Ovary (tissue), 10 donors: ENCODE results near the gene SULT1C2. TPM values are rescaled to one million over a fixed set of nuclear protein-coding genes. Genes with fewer than 3 reads are reported as not detected.

ENCODE experiments used
- DNase-seq, 5 donors: peaks; one replicate each; pipeline ENCODE4 v3.0.0-alpha.2; 2019 to 2020
- H3K27ac ChIP-seq, 2 donors: fragments of 200-600 bp; one replicate each; pipeline versions ENCODE4 v1.5.1 to v1.8.0; 2019 to 2022
- H3K27me3 ChIP-seq: fragments of 200-600 bp; one replicate; pipeline ENCODE4 v1.8.0; 2022
- H3K36me3 ChIP-seq: fragments of 200-600 bp; sonication (generic); one replicate; pipeline ENCODE4 v1.5.1; 2019
- H3K4me1 ChIP-seq: one replicate; pipeline ENCODE4 v1.8.1; 2013; ENCODE audit warnings: mild to moderate bottlenecking, moderate library complexity; ENCODE audit not compliant: insufficient read depth
- H3K4me3 ChIP-seq: fragments of 200-600 bp; sonication (generic); one replicate; pipeline ENCODE4 v1.5.1; 2017
- H3K9me3 ChIP-seq, 2 donors: fragments of 200-600 bp in 1 of 2; sonication (generic) in 1 of 2; one replicate each; pipeline versions ENCODE4 v1.5.1 to v1.8.1; 2013 to 2019; ENCODE audit warnings: mild to moderate bottlenecking in 1 of 2, moderate library complexity in 1 of 2
- EP300 ChIP-seq: sonication (generic); formaldehyde crosslinking; IDR thresholded peaks from one replicate; pipeline ENCODE4 v1.6.1; 2017; ENCODE audit warnings: antibody characterized with exemption
- POLR2A ChIP-seq: fragments of 450-650 bp; IDR thresholded peaks from one replicate; pipeline ENCODE4 v1.6.1; 2017; ENCODE audit warnings: antibody characterized with exemption, mild to moderate bottlenecking, moderate library complexity
- WGBS, 3 donors: extraction: QIAGEN DNeasy Blood & Tissue Kit in 1 of 3; methylation state at CpG; one replicate each; pipeline versions ENCODE4 v1.1.5 to v1.1.7; 2013 to 2017; 5-methylcytosine and 5-hydroxymethylcytosine counted together
- intact Hi-C, 4 donors: fragments of 100-400 bp; cut with DNase I; formaldehyde crosslinking; loops; one replicate each; pipeline versions ENCODE4 v1.11.0 to v1.15.1; 2022 to 2023
- long read RNA-seq, 3 donors: library from polyadenylated mRNA in 2 of 3; unstranded in 2 of 3; transcript quantifications; one replicate each; pipeline ENCODE4 v2.0.0 and lab custom pipeline, GENCODE V29; 2021 to 2026
- polyA plus RNA-seq, 2 donors: library from polyadenylated mRNA; stranded (reverse); fragments of 200-250 nt in 1 of 2; fragments of 350-450 nt in 1 of 2; fragmentation: Illumina TruSeq in 1 of 2; extraction: RNeasy Lipid Tissue Mini Kit (QIAGEN cat#74804) in 1 of 2; gene quantifications; one replicate each; pipeline ENCODE4 v1.2.3, GENCODE V29; 2013 to 2014
- total RNA-seq, 7 donors: library from RNA; depleted of rRNA in 2 of 7; stranded (reverse); fragments of >200 nt in 2 of 7; fragmentation: NEBNext Ultra II Directional in 3 of 7; extraction: Animal tissue kit (Norgen Biotek cat#: 25700) in 3 of 7; gene quantifications; one replicate each; pipeline versions ENCODE4 v1.1.0 to v1.2.4, GENCODE V29; 2016 to 2023
- TF ChIP-seq, protein P1 (sequence below), 3 donors: fragments of 450-650 bp in 2 of 3; fragments of 200-600 bp in 1 of 3; IDR thresholded peaks; one replicate each; pipeline versions ENCODE4 v1.5.1 to v1.8.0; 2016 to 2022; ENCODE audit warnings: antibody characterized with exemption in 3 of 3, mild to moderate bottlenecking in 1 of 3
- donor health status: DM: no; HTN: no; CAD: no; lungs with moderate emphysema.
- donor health status: DM: no; HTN: no; CAD: no.
- donor health status: Bipolar disorder and iron deficiency.
- donor health status: DM: yes; HTN: yes; CAD: no.
- donor health status: DM: no; HTN: no; CAD: no.
- donor health status: DM: yes; HTN: yes; CAD: no.

SULT1C2 gene
- total RNA-seq (1 to 10 TPM in 1 of 7 donors, under 1 TPM in 6; under 0.01 to 3.2 (median 0.40) TPM), polyA plus RNA-seq (1 to 10 TPM in 1 of 2 donors, under 1 TPM in 1; 0.06 to 1.9 TPM)
- long read RNA-seq, donor 1 = 0 reads
- long read RNA-seq, donor 2 = 0 reads
- long read RNA-seq, donor 3, partial matches to known transcripts = 0 of 1 reads
- long read RNA-seq, donor 3, other reads (novel, unspliced or antisense) = 1 of 1 reads

DNA sequence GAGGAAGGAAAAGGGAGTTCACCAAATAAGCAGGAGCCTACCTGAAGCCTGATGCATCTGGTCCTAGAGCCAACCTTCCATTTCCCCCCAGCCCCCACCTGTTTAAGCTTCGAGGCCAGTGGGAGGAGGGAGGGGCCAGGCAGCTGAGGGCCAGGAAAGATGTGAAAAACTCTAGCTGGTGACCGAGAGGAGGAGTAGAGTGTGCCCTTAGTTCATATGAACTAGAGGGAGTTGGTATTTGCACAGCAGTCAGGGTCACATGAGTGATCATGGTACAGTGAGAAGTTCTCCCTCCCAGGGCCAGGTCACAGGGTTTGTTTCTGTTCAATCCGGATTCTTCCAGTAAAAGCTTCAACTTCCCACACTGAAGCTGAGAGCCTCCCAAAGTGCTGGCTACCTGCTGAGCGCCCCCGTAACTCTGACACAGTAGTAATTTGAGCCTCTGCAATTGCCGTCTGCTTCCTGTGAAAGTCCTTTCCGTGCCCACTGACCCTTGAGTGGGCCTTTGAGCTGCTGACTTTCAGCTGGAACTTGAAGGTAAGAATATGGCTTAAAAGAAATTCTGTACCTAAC, at the start of gene SULT1C2:
SULT1C2 (plus strand) TSS at position 362 of the 573 bp plus-strand sequence. CDS start 4,773 bp downstream, outside the sequence.
- no peak within 1 kb of the TSS for H3K4me3 ChIP-seq
- H3K27me3 ChIP-seq = no peaks in the 10 kb centered on the region
- no peak for DNase-seq
- no peaks in the 10 kb centered on the region for H3K4me1 ChIP-seq
- H3K27ac ChIP-seq = no peak within 1 kb of the TSS
- no peaks in the 10 kb centered on the region for H3K9me3 ChIP-seq
- intact Hi-C loops = no loop called here
- 16 to 23% (median 21%) methylated on average over 7 of the region's 7 CpGs for WGBS, 3 donors
- TF ChIP-seq POLR2A = no peak
- no peak for TF ChIP-seq EP300
- TF ChIP-seq, protein P1, sequence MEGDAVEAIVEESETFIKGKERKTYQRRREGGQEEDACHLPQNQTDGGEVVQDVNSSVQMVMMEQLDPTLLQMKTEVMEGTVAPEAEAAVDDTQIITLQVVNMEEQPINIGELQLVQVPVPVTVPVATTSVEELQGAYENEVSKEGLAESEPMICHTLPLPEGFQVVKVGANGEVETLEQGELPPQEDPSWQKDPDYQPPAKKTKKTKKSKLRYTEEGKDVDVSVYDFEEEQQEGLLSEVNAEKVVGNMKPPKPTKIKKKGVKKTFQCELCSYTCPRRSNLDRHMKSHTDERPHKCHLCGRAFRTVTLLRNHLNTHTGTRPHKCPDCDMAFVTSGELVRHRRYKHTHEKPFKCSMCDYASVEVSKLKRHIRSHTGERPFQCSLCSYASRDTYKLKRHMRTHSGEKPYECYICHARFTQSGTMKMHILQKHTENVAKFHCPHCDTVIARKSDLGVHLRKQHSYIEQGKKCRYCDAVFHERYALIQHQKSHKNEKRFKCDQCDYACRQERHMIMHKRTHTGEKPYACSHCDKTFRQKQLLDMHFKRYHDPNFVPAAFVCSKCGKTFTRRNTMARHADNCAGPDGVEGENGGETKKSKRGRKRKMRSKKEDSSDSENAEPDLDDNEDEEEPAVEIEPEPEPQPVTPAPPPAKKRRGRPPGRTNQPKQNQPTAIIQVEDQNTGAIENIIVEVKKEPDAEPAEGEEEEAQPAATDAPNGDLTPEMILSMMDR (IDR thresholded peaks at IDR 0.05) = no peak
- H3K36me3 ChIP-seq = no peaks in the 10 kb centered on the region

DNA sequence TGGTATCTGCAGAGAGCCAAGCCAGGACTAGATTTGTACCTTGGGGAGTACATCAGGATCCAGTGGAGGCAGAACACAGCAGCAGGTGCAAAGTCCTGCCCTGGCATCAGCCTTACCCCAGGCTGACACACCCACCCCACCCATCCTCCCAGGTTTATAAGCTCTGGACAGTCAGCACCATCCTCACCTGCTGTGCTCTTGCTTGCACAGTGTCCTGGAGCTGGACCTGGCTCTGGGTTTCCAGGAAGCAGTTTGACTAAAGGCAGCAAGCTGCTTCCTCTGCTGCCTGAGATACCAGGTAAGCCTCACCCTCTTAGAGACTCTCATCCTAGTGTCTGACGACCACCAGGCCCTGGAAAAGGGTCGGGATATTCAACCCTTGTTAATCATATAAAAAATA, 48.9 kb upstream of the SULT1C2 start, which contains the start of gene SULT1C3:
SULT1C3 (plus strand) TSS at position 183 of the 400 bp plus-strand sequence. CDS start 7,227 bp downstream, outside the sequence.
- 55 to 89% (median 75%) methylated on average over 2 of the region's 2 CpGs for WGBS, 3 donors
- Histone ChIP-seq H3K27me3 (no peaks in the 10 kb centered on the region), H3K27ac (no peak within 1 kb of the TSS), H3K9me3 (no peaks in the 10 kb centered on the region), H3K36me3 (no peaks in the 10 kb centered on the region), H3K4me3 (no peak within 1 kb of the TSS), H3K4me1 (no peaks in the 10 kb centered on the region)
- intact Hi-C loops = no loop called here
- DNase-seq = no peak
- TF ChIP-seq EP300 = no peak

DNA sequence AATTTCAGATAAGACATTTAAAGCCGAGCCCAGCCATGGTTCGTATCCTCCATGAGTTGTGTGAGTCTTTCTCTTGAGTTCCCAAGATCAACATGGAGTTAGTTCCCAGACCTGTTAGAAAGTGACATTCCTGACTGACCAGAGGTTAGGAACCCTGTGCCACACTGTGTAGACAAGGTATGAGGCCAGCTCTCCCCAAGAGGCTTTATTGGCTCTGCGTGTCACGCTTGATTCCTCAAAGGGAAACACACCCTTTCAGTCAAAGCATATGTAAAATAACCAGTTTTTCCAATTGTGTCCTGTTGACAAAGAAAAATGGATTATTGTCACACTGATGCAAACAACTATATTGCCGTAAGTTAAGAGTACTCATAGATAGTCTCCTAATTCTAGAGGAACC, 47.7 kb upstream of the SULT1C2 start:
- Histone ChIP-seq H3K27ac (no peak overlapping the region), H3K4me1 (no peaks in the 10 kb centered on the region), H3K9me3 (no peaks in the 10 kb centered on the region), H3K27me3 (no peaks in the 10 kb centered on the region), H3K36me3 (no peaks in the 10 kb centered on the region), H3K4me3 (no peak overlapping the region)
- TF ChIP-seq EP300 (no peak), POLR2A (no peak)
- TF ChIP-seq, protein P1 (IDR thresholded peaks at IDR 0.05) = no peak
- DNase-seq = no peak
- 91 to 94% (median 93%) methylated on average over 5 of the region's 5 CpGs for WGBS, 3 donors
- intact Hi-C loops = no loop called here

DNA sequence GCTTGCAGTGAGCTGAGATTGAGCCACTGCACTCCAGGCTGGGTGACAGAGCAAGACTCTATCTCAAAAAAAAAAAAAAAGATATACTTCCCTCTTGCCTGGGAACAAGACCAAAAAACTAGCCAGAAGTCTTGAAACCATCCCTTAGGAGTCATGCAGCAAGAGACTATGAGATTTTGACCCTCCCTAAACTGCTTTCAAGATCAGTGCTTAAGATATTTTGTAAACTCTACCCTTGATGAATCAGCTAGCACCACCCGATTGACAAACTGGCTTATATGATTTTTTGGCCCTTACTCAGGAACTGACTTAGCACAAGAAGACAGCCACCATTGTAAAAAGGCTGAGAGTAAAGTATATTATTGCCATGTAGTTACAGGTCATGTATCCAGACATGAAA, 45.1 kb upstream of the SULT1C2 start:
- Histone ChIP-seq H3K27ac (no peak overlapping the region), H3K27me3 (no peaks in the 10 kb centered on the region), H3K4me3 (no peak overlapping the region), H3K4me1 (no peaks in the 10 kb centered on the region), H3K9me3 (no peaks in the 10 kb centered on the region), H3K36me3 (no peaks in the 10 kb centered on the region)
- intact Hi-C loops = no loop called here
- DNase-seq = no peak
- 74 to 81% (median 78%) methylated on average over 1 of the region's 1 CpG for WGBS, 3 donors
- TF ChIP-seq EP300 (no peak), POLR2A (no peak)
- TF ChIP-seq, protein P1 (IDR thresholded peaks at IDR 0.05) = no peak
